T-helper 2 cell treated with Interferon-gamma antibody and Interleukin-4, amounts not matched to agents 100 ng/mL and 5 ng/mL, for 36 hours (primary cell): Measurements from ENCODE around the gene ABI3. TPM values are rescaled to one million over a fixed set of nuclear protein-coding genes. Genes with fewer than 3 reads are reported as not detected.
"Not testable (repeated sequence)": the region's sequence is repeated elsewhere in the genome, so short reads cannot be mapped to it uniquely, and the experiment has no call there.

ENCODE experiments used
- intact Hi-C: fragments of 100-400 bp; cut with micrococcal nuclease; formaldehyde crosslinking; loops from one replicate; pipeline ENCODE4 v1.15.1; 2023
- total RNA-seq: library from RNA; stranded (reverse); gene quantifications from 2 replicates; pipeline ENCODE4 v1.2.3, GENCODE V29; 2022

Gene ABI3
- 42.8 and 44.0 TPM in 2 replicates for total RNA-seq

- intact Hi-C loops: loop anchor here (1.0 kb wide), 1 partner anchor 18 kb away; no protein-coding TSS in a partner anchor
Measured at GRCh38 chr17:49210158-49211029, at the start of gene ABI3, which contains the start of gene GNGT2. ABI3 (plus strand) TSS chr17:49210707; CDS start chr17:49210725, 18 bp downstream. GNGT2 (minus strand) TSS chr17:49210574; CDS start chr17:49207422, 3,152 bp downstream.

GRCh38 chr17:49162866-49163265 is 47.6 kb upstream of the ABI3 start:
- intact Hi-C loops: no loop called here

- intact Hi-C loops: no loop called here
Measured at GRCh38 chr17:49165143-49165542, 45.4 kb upstream of the ABI3 start.

- intact Hi-C loops: no loop called here
Measured at GRCh38 chr17:49168706-49169105, 41.8 kb upstream of the ABI3 start.

GRCh38 chr17:49170216-49170615 is 40.3 kb upstream of the ABI3 start:
- intact Hi-C loops: no loop called here

GRCh38 chr17:49170711-49171110 is 39.8 kb upstream of the ABI3 start:
- intact Hi-C loops: not testable (repeated sequence)

GRCh38 chr17:49175978-49176377 is 34.5 kb upstream of the ABI3 start:
- intact Hi-C loops: not testable (repeated sequence)

- intact Hi-C loops: loop anchor here (1.0 kb wide), 2 partner anchors 12 to 47 kb away; no protein-coding TSS in a partner anchor
Measured at GRCh38 chr17:49180303-49180702, 30.2 kb upstream of the ABI3 start.

GRCh38 chr17:49180998-49181635 is 29.4 kb upstream of the ABI3 start:
- intact Hi-C loops: loop anchor here (1.0 kb wide), 2 partner anchors 11 to 46 kb away; no protein-coding TSS in a partner anchor

GRCh38 chr17:49183341-49183740 is 27.2 kb upstream of the ABI3 start:
- intact Hi-C loops: no loop called here

GRCh38 chr17:49183801-49184200 is 26.7 kb upstream of the ABI3 start:
- intact Hi-C loops: no loop called here

GRCh38 chr17:49184522-49184921 is 26.0 kb upstream of the ABI3 start:
- intact Hi-C loops: not testable (repeated sequence)

GRCh38 chr17:49185381-49185780 is 25.1 kb upstream of the ABI3 start:
- intact Hi-C loops: not testable (repeated sequence)

GRCh38 chr17:49187301-49187700 is 23.2 kb upstream of the ABI3 start:
- intact Hi-C loops: no loop called here

GRCh38 chr17:49190932-49191331 is 19.6 kb upstream of the ABI3 start:
- intact Hi-C loops: loop anchor here (5.0 to 10.0 kb wide), 3 partner anchors 296 to 486 kb away; partner anchors contain the start of genes ATP5MC1, CALCOCO2 and SPOP

- intact Hi-C loops: loop anchor here (5.0 to 10.0 kb wide), 3 partner anchors 297 to 486 kb away; partner anchors contain the start of genes ATP5MC1, CALCOCO2 and SPOP
Measured at GRCh38 chr17:49191409-49191916, 19.0 kb upstream of the ABI3 start.

- intact Hi-C loops: loop anchor here (1.0 to 10.0 kb wide), 8 partner anchors 12 to 485 kb away; partner anchors contain the start of genes ABI3, ATP5MC1, CALCOCO2 and GNGT2
Measured at GRCh38 chr17:49191917-49192741, 18.4 kb upstream of the ABI3 start.

GRCh38 chr17:49193513-49194296 is 16.8 kb upstream of the ABI3 start:
- intact Hi-C loops: loop anchor here (2.0 to 10.0 kb wide), 4 partner anchors 37 to 484 kb away; partner anchors contain the start of genes ATP5MC1, CALCOCO2, PHOSPHO1 and SPOP

GRCh38 chr17:49194297-49194607 is 16.3 kb upstream of the ABI3 start:
- intact Hi-C loops: loop anchor here (5.0 to 10.0 kb wide), 3 partner anchors 299 to 483 kb away; partner anchors contain the start of genes ATP5MC1, CALCOCO2 and SPOP

- intact Hi-C loops: loop anchor here (10.0 kb wide), 2 partner anchors 301 to 361 kb away; partner anchors contain the start of genes ATP5MC1 and CALCOCO2
Measured at GRCh38 chr17:49195751-49196150, 14.8 kb upstream of the ABI3 start.
